Ovary (tissue), 3 donors: ENCODE data around the gene HERC3.

Source experiments
- POLR2A ChIP-seq: fragments of 450-650 bp; IDR thresholded peaks from one replicate; pipeline ENCODE4 v1.6.1; 2017; ENCODE audit warnings: antibody characterized with exemption, mild to moderate bottlenecking, moderate library complexity
- TF ChIP-seq, protein P1 (sequence below), 3 donors: fragments of 450-650 bp in 2 of 3; fragments of 200-600 bp in 1 of 3; IDR thresholded peaks; one replicate each; pipeline versions ENCODE4 v1.5.1 to v1.8.0; 2016 to 2022; ENCODE audit warnings: antibody characterized with exemption in 3 of 3, mild to moderate bottlenecking in 1 of 3
- donor health status: DM: no; HTN: no; CAD: no.

DNA sequence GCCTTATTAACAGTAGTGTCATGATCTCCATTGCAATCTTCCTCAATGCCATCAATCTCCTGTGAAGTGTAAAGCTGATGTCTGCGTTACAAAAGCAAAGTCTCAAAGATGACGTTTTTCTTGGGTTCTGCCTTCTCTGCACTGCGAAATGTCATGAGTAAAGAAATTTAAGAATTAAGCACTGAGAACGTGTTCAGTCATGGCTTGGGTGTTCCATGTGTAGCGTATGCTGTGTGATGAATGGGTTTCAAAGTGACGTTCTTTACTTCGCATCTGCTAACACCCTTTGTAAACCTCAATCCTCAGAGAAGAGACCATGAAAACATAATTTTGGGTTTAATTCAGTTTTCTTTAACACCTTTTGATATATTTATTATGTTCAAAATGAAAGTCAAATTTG, 104.3 kb downstream of the HERC3 start:
- TF ChIP-seq, protein P1, sequence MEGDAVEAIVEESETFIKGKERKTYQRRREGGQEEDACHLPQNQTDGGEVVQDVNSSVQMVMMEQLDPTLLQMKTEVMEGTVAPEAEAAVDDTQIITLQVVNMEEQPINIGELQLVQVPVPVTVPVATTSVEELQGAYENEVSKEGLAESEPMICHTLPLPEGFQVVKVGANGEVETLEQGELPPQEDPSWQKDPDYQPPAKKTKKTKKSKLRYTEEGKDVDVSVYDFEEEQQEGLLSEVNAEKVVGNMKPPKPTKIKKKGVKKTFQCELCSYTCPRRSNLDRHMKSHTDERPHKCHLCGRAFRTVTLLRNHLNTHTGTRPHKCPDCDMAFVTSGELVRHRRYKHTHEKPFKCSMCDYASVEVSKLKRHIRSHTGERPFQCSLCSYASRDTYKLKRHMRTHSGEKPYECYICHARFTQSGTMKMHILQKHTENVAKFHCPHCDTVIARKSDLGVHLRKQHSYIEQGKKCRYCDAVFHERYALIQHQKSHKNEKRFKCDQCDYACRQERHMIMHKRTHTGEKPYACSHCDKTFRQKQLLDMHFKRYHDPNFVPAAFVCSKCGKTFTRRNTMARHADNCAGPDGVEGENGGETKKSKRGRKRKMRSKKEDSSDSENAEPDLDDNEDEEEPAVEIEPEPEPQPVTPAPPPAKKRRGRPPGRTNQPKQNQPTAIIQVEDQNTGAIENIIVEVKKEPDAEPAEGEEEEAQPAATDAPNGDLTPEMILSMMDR (IDR thresholded peaks at IDR 0.05) = no peak
- no peak for TF ChIP-seq POLR2A
